Left ventricle myocardium inferior (tissue), 1 donor: ENCODE measurements around the gene LOXHD1. TPM values are rescaled to one million over a fixed set of nuclear protein-coding genes. Genes with fewer than 3 reads are reported as not detected.

Experiments used
- DNase-seq: peaks from one replicate; pipeline ENCODE4 v3.0.0-alpha.2; 2020
- H3K27ac ChIP-seq: fragments of 200-600 bp; replicated peaks from 2 replicates; pipeline ENCODE4 v1.8.0; 2021
- H3K27me3 ChIP-seq: fragments of 200-600 bp; 2 replicates; pipeline ENCODE4 v1.8.0; 2021; ENCODE audit warnings: low read depth
- H3K36me3 ChIP-seq: fragments of 200-600 bp; 2 replicates; pipeline ENCODE4 v1.8.0; 2021
- H3K4me1 ChIP-seq: fragments of 200-600 bp; 2 replicates; pipeline ENCODE4 v1.8.0; 2021
- H3K4me3 ChIP-seq: fragments of 200-600 bp; 2 replicates; pipeline ENCODE4 v1.8.0; 2021; ENCODE audit warnings: mild to moderate bottlenecking, moderate library complexity
- H3K9me3 ChIP-seq: fragments of 200-600 bp; replicated peaks from 2 replicates; pipeline ENCODE4 v1.8.0; 2021
- CTCF ChIP-seq: fragments of 200-600 bp; IDR thresholded peaks from 2 replicates; pipeline ENCODE4 v1.8.0; 2021; ENCODE audit warnings: antibody characterized with exemption, mild to moderate bottlenecking, borderline replicate concordance
- intact Hi-C: fragments of 100-400 bp; cut with micrococcal nuclease; formaldehyde crosslinking; loops from one replicate; pipeline ENCODE4 v1.11.0; 2022
- total RNA-seq: library from RNA; stranded (reverse); fragmentation: NEBNext Ultra II Directional; extraction: Animal tissue kit (Norgen Biotek cat#: 25700); gene quantifications from one replicate; pipeline ENCODE4 v1.2.1, GENCODE V29; 2021
- donor health status: DM: no; HTN: yes; CAD: no; lungs with severe emphysema.

The LOXHD1 gene
- total RNA-seq, 1 donor from 2014 or later = 0.49 TPM

GRCh38 chr18:46577546-46577945, 79.5 kb downstream of the LOXHD1 start:
- no peak for TF ChIP-seq CTCF
- Histone ChIP-seq H3K27ac (no peak overlapping the region), H3K4me3 (no peak overlapping the region), H3K4me1 (no peaks in the 10 kb centered on the region), H3K9me3 (peaks cover 16% of the 10 kb centered on the region), H3K27me3 (no peaks in the 10 kb centered on the region), H3K36me3 (no peaks in the 10 kb centered on the region)
- intact Hi-C loops = no loop called here
- DNase-seq = no peak

- DNase-seq = no peak
- intact Hi-C loops = no loop called here
- TF ChIP-seq CTCF = no peak
- H3K27ac ChIP-seq = no peak overlapping the region
- H3K27me3 ChIP-seq = no peaks in the 10 kb centered on the region
- H3K36me3 ChIP-seq = no peaks in the 10 kb centered on the region
- H3K4me3 ChIP-seq = no peak overlapping the region
- no peaks in the 10 kb centered on the region for H3K4me1 ChIP-seq
- H3K9me3 ChIP-seq = peaks cover 3% of the 10 kb centered on the region
Observed at GRCh38 chr18:46575851-46576250, 81.2 kb downstream of the LOXHD1 start.

- H3K36me3 ChIP-seq = no peaks in the 10 kb centered on the region
- no peak for DNase-seq
- intact Hi-C loops = no loop called here
- no peak for TF ChIP-seq CTCF
- no peaks in the 10 kb centered on the region for H3K9me3 ChIP-seq
- H3K4me3 ChIP-seq = no peak overlapping the region
- no peak overlapping the region for H3K27ac ChIP-seq
- no peaks in the 10 kb centered on the region for H3K4me1 ChIP-seq
- no peaks in the 10 kb centered on the region for H3K27me3 ChIP-seq
Observed at GRCh38 chr18:46574743-46575115, 82.3 kb downstream of the LOXHD1 start.

- H3K4me1 ChIP-seq = no peaks in the 10 kb centered on the region
- no peak overlapping the region for H3K27ac ChIP-seq
- no peak overlapping the region for H3K4me3 ChIP-seq
- H3K27me3 ChIP-seq = no peaks in the 10 kb centered on the region
- no peak for TF ChIP-seq CTCF
- H3K9me3 ChIP-seq = no peaks in the 10 kb centered on the region
- intact Hi-C loops = no loop called here
- DNase-seq = no peak
- no peaks in the 10 kb centered on the region for H3K36me3 ChIP-seq
Observed at GRCh38 chr18:46574000-46574742, 82.8 kb downstream of the LOXHD1 start.

GRCh38 chr18:46573156-46573555, 83.9 kb downstream of the LOXHD1 start:
- no peak for DNase-seq
- no peak for TF ChIP-seq CTCF
- no peaks in the 10 kb centered on the region for H3K4me1 ChIP-seq
- intact Hi-C loops = no loop called here
- no peaks in the 10 kb centered on the region for H3K27me3 ChIP-seq
- H3K27ac ChIP-seq = no peak overlapping the region
- H3K9me3 ChIP-seq = no peaks in the 10 kb centered on the region
- H3K4me3 ChIP-seq = no peak overlapping the region
- no peaks in the 10 kb centered on the region for H3K36me3 ChIP-seq
